GM12875 (cell line): ENCODE data around the gene RHOT1.
"Not testable (repeated sequence)": the region's sequence is repeated elsewhere in the genome, so short reads cannot be mapped to it uniquely, and the experiment has no call there.

Experiments
- H3K4me3 ChIP-seq: one replicate; pipeline ENCODE4 v1.5.1; 2011; ENCODE audit warnings: low read depth, low read length, control low read depth
- CTCF ChIP-seq: IDR thresholded peaks from 2 replicates; pipeline ENCODE4 v1.5.1; 2011; ENCODE audit warnings: low read depth, mild to moderate bottlenecking, control low read depth, inconsistent platforms, low read length, moderate library complexity, borderline replicate concordance; ENCODE audit not compliant: insufficient read depth

Gene RHOT1

DNA sequence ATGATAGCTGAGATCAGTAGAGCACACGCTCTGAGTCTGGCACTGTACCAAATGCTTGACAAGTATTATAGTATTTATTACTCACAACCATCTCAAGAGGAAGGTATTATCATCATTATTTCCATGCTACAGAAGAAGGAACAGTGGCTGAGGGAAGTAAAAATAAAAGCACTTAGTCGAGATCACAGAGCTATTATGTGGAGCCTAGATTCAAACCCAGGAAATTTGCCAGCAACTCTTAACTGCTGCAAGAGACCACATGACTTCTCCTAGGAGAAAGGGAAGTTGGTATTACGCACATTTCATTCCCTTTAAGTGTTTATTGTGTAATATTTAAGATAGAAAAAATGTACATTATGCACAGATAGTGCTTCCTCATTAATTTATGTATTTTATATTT, 1.0 kb upstream of the RHOT1 start:
- H3K4me3 ChIP-seq = no peak overlapping the region
- TF ChIP-seq CTCF = no peak

- TF ChIP-seq CTCF = no peak
Observed at GRCh38 chr17:32141679-32142037, 644 bp upstream of the RHOT1 start.

GRCh38 chr17:32142857-32143526, 690 bp downstream of the RHOT1 start:
- no peak for TF ChIP-seq CTCF
- peak overlapping the region; percentile 94 for H3K4me3 ChIP-seq

More at GRCh38 chr17:32141679-32142037, 644 bp upstream of the RHOT1 start:
- peak overlapping the region; percentile 94 for H3K4me3 ChIP-seq

- H3K4me3 ChIP-seq = peak overlapping the region; percentile 94
Observed at GRCh38 chr17:32143527-32143870, 1.2 kb downstream of the RHOT1 start.

GRCh38 chr17:32144442-32144841, 2.1 kb downstream of the RHOT1 start:
- not testable (repeated sequence) for H3K4me3 ChIP-seq

More at GRCh38 chr17:32143527-32143870, 1.2 kb downstream of the RHOT1 start:
- TF ChIP-seq CTCF = no peak

GRCh38 chr17:32148351-32148750, 6.0 kb downstream of the RHOT1 start:
- H3K4me3 ChIP-seq = no peak overlapping the region
- no peak for TF ChIP-seq CTCF

GRCh38 chr17:32150358-32150757, 8.1 kb downstream of the RHOT1 start:
- no peak for TF ChIP-seq CTCF

DNA sequence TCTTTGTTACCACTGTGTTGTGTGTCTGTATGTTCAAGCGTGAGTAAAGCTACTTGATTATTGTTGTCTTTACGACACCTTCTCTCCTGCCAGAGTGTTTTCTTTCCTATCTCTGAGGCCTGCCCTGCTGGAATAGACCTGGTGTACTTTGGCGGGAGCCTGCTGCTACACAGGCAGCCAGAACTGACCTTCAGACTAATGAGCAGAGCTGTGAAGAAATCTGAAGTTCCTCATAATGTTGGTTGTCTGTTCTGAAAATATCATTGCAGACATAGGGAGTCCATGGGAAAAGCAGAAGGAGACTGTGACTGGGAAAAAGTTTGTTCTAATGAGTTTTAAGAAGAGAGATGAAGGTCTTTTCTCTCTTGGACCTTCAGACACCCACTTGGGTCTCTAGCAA, 9.8 kb downstream of the RHOT1 start:
- H3K4me3 ChIP-seq = no peak overlapping the region
- TF ChIP-seq CTCF = no peak

More at GRCh38 chr17:32150358-32150757, 8.1 kb downstream of the RHOT1 start:
- no peak overlapping the region for H3K4me3 ChIP-seq
